Measurements from ENCODE around the gene POLR3H.

Gene POLR3H

GRCh38 chr22:41498303-41498835 lies 45.9 kb downstream of the POLR3H start:
- TF ChIP-seq CTCF (IDR thresholded peaks at IDR 0.05; ENCODE audit: borderline replicate concordance, control extremely low read depth, extremely low read depth, insufficient read depth, missing control alignments): no peak
- in situ Hi-C loops (cut with MboI; ENCODE audit: low sequenced_read_pairs, unreplicated experiment): no loop called here
- no peak for DNase-seq (ENCODE audit: low spot score)

- DNase-seq (ENCODE audit: low spot score): no peak
- no peak for TF ChIP-seq CTCF (IDR thresholded peaks at IDR 0.05; ENCODE audit: borderline replicate concordance, control extremely low read depth, extremely low read depth, insufficient read depth, missing control alignments)
- in situ Hi-C loops (cut with MboI; ENCODE audit: low sequenced_read_pairs, unreplicated experiment): no loop called here
Observed at GRCh38 chr22:41491374-41492100, 52.7 kb downstream of the POLR3H start.

- DNase-seq (ENCODE audit: low spot score): no peak
- in situ Hi-C loops (cut with MboI; ENCODE audit: low sequenced_read_pairs, unreplicated experiment): no loop called here
- TF ChIP-seq CTCF (IDR thresholded peaks at IDR 0.05; ENCODE audit: borderline replicate concordance, control extremely low read depth, extremely low read depth, insufficient read depth, missing control alignments): no peak
Observed at GRCh38 chr22:41488596-41489385, 55.5 kb downstream of the POLR3H start.

- in situ Hi-C loops (cut with MboI; ENCODE audit: low sequenced_read_pairs, unreplicated experiment): no loop called here
- no peak for TF ChIP-seq CTCF (IDR thresholded peaks at IDR 0.05; ENCODE audit: borderline replicate concordance, control extremely low read depth, extremely low read depth, insufficient read depth, missing control alignments)
- no peak for DNase-seq (ENCODE audit: low spot score)
Observed at GRCh38 chr22:41488076-41488475, 56.2 kb downstream of the POLR3H start.

GRCh38 chr22:41487037-41487935 lies 57.0 kb downstream of the POLR3H start:
- no peak for DNase-seq (ENCODE audit: low spot score)
- in situ Hi-C loops (cut with MboI; ENCODE audit: low sequenced_read_pairs, unreplicated experiment): no loop called here
- no peak for TF ChIP-seq CTCF (IDR thresholded peaks at IDR 0.05; ENCODE audit: borderline replicate concordance, control extremely low read depth, extremely low read depth, insufficient read depth, missing control alignments)

- in situ Hi-C loops (cut with MboI; ENCODE audit: low sequenced_read_pairs, unreplicated experiment): no loop called here
- DNase-seq (ENCODE audit: low spot score): no peak
- no peak for TF ChIP-seq CTCF (IDR thresholded peaks at IDR 0.05; ENCODE audit: borderline replicate concordance, control extremely low read depth, extremely low read depth, insufficient read depth, missing control alignments)
Observed at GRCh38 chr22:41485033-41485432, 59.2 kb downstream of the POLR3H start.
